ENCODE measurements around the gene GCAT.

DNA sequence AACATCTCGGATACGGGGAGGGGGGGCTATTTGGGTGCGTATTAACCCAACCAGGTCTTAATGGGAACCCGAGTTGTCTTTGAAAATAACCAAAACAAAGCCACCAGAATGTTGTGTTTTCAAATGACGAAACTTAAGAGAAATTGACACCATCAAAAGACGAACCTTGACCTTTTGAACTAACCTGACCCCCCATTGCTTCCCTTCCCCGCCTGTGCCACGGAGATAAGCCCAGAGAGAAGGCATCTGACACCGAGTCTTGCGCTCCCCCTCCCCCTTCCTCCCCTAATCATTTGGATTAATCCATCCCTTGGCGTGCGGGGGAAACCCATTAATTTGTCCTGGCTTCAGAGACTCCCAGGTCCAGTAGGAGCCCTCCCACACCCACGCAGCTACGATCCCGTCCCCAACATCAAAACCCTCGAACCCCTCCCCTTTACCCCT, 4.5 kb upstream of the GCAT start:
- TF ChIP-seq POLR2A (conservative IDR thresholded peaks at IDR 0.05) (no peak), RCOR1 (IDR thresholded peaks at IDR 0.05; ENCODE audit: borderline replicate concordance in 1 of 2, low read depth in 2 of 2, low read length in 2 of 2) (peak in 1 of 2 experiments; percentile 88; a peak in 3 of 4 replicates), HDAC2 (IDR thresholded peaks at IDR 0.05) (0 out of 2 replicates have a peak, but pooled peaks have one; percentile 61)
